Ureter (tissue), 1 donor: ENCODE measurements around the gene RTP4. TPM values are rescaled to one million over a fixed set of nuclear protein-coding genes. Genes with fewer than 3 reads are reported as not detected.
"Not testable (repeated sequence)": the region's sequence is repeated elsewhere in the genome, so short reads cannot be mapped to it uniquely, and the experiment has no call there.

Source experiments
- DNase-seq: peaks from one replicate; pipeline ENCODE4 v3.0.0-alpha.2; 2020; ENCODE audit warnings: low spot score
- total RNA-seq: library from RNA; stranded (reverse); gene quantifications from one replicate; pipeline ENCODE4 v1.2.4, GENCODE V29; 2023
- donor health status: DM: yes; HTN: yes; CAD: no.

RTP4 gene
- total RNA-seq, 1 donor from 2014 or later = 10.6 TPM

DNA sequence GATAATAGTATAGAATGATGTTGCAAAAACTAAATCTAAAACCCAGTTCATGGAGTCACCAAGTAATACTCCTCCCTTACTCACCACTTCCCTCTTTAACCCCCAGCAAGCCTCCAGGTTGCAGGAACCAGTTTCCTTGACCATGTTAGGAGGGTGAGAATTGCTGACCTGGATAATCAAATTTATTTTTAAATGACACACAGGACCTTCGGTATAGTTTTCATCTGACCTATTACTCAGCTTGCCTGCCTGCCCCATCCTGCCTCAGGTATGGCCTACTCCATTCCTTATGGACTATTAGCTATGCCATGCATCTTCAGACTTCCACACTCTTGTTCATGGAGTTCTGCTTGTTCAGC is 883 bp downstream of the RTP4 start:
- DNase-seq = no peak

DNA sequence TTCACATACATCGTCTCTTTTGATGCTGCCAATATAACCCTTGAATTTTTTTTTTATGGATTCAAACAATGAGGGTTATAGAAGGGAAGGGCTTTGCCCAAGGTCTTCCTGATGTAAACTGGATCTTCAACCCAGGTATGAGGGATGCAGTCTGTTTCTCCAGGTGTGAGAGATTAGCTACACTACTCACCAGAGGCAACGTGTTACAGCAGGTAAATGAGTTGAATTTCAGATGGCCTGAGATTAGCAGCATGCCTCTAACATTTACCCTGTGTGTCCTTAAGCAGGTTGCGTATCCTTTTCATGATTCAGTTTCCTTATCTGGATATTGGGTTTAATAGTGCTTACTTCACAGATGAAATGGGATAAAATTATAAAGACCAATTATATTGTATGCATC is 1.9 kb downstream of the RTP4 start:
- no peak for DNase-seq

GRCh38 chr3:187375581-187375980 is 7.4 kb downstream of the RTP4 start:
- DNase-seq = no peak

- no peak for DNase-seq
These were observed 9.7 kb downstream of the RTP4 start for GRCh38 chr3:187377842-187378241.

DNA sequence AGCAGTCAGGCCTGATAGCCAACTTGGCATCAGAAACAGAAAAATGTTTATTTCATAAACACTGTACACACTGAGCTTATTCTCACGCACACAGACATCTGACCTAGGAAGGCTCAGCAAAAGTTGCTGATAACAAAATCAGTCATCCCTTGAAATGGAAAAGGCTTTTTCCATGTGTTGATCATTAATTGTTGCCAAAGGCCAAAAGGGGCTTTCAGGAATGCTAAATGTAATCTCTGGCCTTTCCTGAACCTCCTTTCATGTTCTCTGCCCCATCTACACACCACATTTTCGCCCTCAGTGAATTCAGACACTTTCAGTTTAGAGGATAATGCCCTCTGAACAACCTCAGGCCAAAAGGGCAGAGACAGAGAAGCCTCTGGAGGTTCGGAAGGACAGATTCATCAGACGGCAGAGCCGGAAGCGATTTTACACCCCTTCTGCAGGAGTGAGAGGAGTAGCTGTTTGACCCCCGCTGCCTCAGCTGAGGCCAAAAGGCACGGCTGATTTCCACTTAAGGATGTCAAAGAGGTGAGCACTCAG is 14.5 kb downstream of the RTP4 start:
- no peak for DNase-seq

- no peak for DNase-seq
These were observed 15.1 kb downstream of the RTP4 start for GRCh38 chr3:187383246-187383645.

DNA sequence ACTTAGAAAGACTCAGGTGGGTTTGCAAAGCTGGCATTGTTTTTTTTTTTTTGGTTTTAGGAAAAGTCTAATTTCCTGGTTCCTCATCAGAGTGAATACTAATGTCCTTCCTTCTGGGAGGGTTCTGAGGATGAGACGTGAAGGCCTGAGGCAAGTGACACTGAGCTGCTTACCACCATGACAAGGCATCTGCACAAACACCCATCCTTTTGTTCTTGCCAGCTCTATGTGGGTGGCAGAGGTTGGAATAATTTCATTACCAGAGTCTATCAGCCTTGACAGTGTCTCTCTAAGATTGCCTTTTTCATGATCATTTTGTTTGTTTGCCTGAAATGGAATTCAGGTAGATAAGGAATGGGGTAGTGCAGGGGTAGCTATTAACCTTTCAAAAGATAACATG is 17.1 kb downstream of the RTP4 start:
- DNase-seq = no peak

GRCh38 chr3:187396661-187397060 is 28.5 kb downstream of the RTP4 start:
- no peak for DNase-seq

DNA sequence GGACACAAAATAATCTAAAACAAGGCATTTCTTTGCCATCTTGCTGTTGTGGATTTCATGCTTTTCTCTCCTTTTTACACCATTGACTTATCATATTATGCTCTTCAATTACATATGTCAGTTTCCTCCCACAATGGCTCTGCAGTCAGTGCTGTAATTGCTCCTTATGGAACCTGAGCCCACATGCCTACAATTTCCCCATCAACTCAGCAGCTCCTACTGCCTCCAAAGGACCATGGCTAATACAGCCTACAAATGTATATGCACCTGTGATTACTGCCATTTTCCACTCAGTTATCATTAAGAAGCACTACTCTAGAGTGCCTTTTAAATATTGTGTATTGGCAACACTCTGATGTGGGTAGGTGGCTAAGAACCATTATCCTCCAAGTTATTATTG is 30.8 kb downstream of the RTP4 start:
- DNase-seq = no peak

DNA sequence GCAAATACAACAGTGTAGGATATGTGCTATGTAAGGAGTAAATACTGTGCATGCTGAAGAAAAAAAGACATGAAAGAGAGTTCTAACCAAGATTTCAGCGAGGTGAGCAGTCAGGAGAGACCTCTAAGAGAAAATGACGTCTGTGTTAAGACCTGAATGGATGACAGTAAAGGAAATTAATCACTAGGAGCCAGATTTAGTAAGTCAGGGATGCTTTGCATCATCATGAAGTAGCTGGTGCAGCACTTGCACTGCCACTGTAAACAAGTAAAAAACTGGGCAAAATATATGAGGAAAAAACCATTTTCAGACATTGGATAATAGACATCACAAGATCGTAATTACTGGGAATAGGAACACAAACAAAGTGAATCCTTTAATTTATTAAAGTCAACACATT is 32.6 kb downstream of the RTP4 start:
- DNase-seq = no peak

- no peak for DNase-seq
These were observed 33.7 kb downstream of the RTP4 start for GRCh38 chr3:187401856-187402255.

GRCh38 chr3:187403768-187404288 is 35.6 kb downstream of the RTP4 start:
- no peak for DNase-seq

- no peak for DNase-seq
These were observed 38.7 kb downstream of the RTP4 start for GRCh38 chr3:187406927-187407326.

- not testable (repeated sequence) for DNase-seq
These were observed 44.0 kb downstream of the RTP4 start for GRCh38 chr3:187411991-187412781.

Other genes starting within 250 kb of the RTP4 start
- 5.4 TPM for gene RPL39L, start 228.9 kb upstream of the RTP4 start, total RNA-seq
- gene RTP1, start 170.9 kb upstream of the RTP4 start, total RNA-seq = not detected
- 16.4 TPM for gene MASP1, start 76.6 kb upstream of the RTP4 start, total RNA-seq